ENCODE measurements around the gene PRR30.

Gene PRR30

GRCh38 chr2:27152102-27152795 is 13.0 kb upstream of the PRR30 start:
- no peak overlapping the region for H3K4me3 ChIP-seq
- H3K27me3 ChIP-seq = peaks cover 0 to 27% of the 10 kb centered on the region in 2 donors
- H3K9me3 ChIP-seq = no peaks in the 10 kb centered on the region
- no peaks in the 10 kb centered on the region for H3K36me3 ChIP-seq
- peak in 1 of 2 donors; percentile 48 for DNase-seq
- intact Hi-C loops (cut with DNase I; ENCODE audit: low total_unique reads) = no loop called here
- TF ChIP-seq CTCF (IDR thresholded peaks at IDR 0.05) = no peak
- H3K27ac ChIP-seq = no peak overlapping the region
- no peaks in the 10 kb centered on the region for H3K4me1 ChIP-seq

- Histone ChIP-seq H3K4me3 (no peak overlapping the region), H3K4me1 (no peaks in the 10 kb centered on the region), H3K27me3 (peaks cover 0 to 26% of the 10 kb centered on the region in 2 donors), H3K36me3 (no peaks in the 10 kb centered on the region), H3K9me3 (no peaks in the 10 kb centered on the region), H3K27ac (no peak overlapping the region)
- no peak for DNase-seq
- intact Hi-C loops (cut with DNase I; ENCODE audit: low total_unique reads) = no loop called here
- TF ChIP-seq CTCF (IDR thresholded peaks at IDR 0.05) = no peak
Measured at GRCh38 chr2:27150639-27151230, 11.5 kb upstream of the PRR30 start.

GRCh38 chr2:27149570-27150405 is 10.6 kb upstream of the PRR30 start:
- no peak for DNase-seq
- intact Hi-C loops (cut with DNase I; ENCODE audit: low total_unique reads) = no loop called here
- H3K9me3 ChIP-seq = no peaks in the 10 kb centered on the region
- TF ChIP-seq CTCF (IDR thresholded peaks at IDR 0.05) = no peak
- H3K27ac ChIP-seq = no peak overlapping the region
- no peaks in the 10 kb centered on the region for H3K36me3 ChIP-seq
- no peak overlapping the region for H3K4me3 ChIP-seq
- peaks cover 0 to 26% of the 10 kb centered on the region in 2 donors for H3K27me3 ChIP-seq
- no peaks in the 10 kb centered on the region for H3K4me1 ChIP-seq

- Histone ChIP-seq H3K27ac (no peak within 1 kb of the TSS), H3K4me1 (no peaks in the 10 kb centered on the region), H3K36me3 (no peaks in the 10 kb centered on the region), H3K27me3 (peaks cover 0 to 26% of the 10 kb centered on the region in 2 donors), H3K4me3 (no peak within 1 kb of the TSS), H3K9me3 (no peaks in the 10 kb centered on the region)
- intact Hi-C loops (cut with DNase I; ENCODE audit: low total_unique reads) = no loop called here
- no peak for TF ChIP-seq CTCF (IDR thresholded peaks at IDR 0.05)
- no peak for DNase-seq
Measured at GRCh38 chr2:27148801-27149439, 9.7 kb upstream of the PRR30 start, which contains the start of gene TCF23. TCF23 (plus strand) TSS chr2:27149004; CDS start chr2:27149134, 130 bp downstream.

- TF ChIP-seq CTCF (IDR thresholded peaks at IDR 0.05) = no peak
- Histone ChIP-seq H3K4me3 (no peak overlapping the region), H3K36me3 (no peaks in the 10 kb centered on the region), H3K27me3 (peaks cover 0 to 26% of the 10 kb centered on the region in 2 donors), H3K9me3 (no peaks in the 10 kb centered on the region), H3K27ac (no peak overlapping the region), H3K4me1 (no peaks in the 10 kb centered on the region)
- no peak for DNase-seq
- intact Hi-C loops (cut with DNase I; ENCODE audit: low total_unique reads) = no loop called here
Measured at GRCh38 chr2:27147935-27148334, 8.7 kb upstream of the PRR30 start.

All from tibial artery (tissue), 4 donors.